HG03521 (cell line): ENCODE results near the gene ESRRA.

ENCODE experiments used
- ATAC-seq: cut with Tn5 transposase; IDR thresholded peaks from one replicate; pipeline ENCODE4 v1.9.1; 2021; ENCODE audit warnings: mild to moderate bottlenecking, moderate library complexity; ENCODE audit not compliant: unreplicated experiment

Gene ESRRA

GRCh38 chr11:64269540-64270220, 35.6 kb upstream of the ESRRA start:
- peak; percentile 58 for ATAC-seq

GRCh38 chr11:64275031-64275800, 30.1 kb upstream of the ESRRA start:
- ATAC-seq: no peak

DNA sequence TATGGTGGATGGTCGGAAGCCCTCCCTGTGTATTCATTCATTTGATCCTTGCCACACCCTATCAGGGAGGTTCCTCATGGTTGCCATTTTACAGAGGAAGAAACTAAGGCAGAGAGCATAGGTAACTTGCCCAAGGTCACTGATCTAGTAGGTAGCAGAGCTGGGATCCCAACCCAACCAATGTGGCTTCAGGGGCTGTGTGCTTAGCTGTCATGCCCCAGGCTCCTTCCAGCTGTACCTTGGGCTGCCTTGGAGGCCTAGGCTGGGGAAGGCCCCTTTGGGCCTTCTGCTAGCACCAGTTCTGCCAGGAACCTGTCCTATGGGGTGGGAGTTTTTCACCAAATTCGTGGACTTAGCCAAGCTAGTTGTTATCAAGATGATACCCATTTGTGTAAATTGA, 29.5 kb upstream of the ESRRA start:
- no peak for ATAC-seq

- no peak for ATAC-seq
Observed at GRCh38 chr11:64276653-64277431, 28.5 kb upstream of the ESRRA start.

DNA sequence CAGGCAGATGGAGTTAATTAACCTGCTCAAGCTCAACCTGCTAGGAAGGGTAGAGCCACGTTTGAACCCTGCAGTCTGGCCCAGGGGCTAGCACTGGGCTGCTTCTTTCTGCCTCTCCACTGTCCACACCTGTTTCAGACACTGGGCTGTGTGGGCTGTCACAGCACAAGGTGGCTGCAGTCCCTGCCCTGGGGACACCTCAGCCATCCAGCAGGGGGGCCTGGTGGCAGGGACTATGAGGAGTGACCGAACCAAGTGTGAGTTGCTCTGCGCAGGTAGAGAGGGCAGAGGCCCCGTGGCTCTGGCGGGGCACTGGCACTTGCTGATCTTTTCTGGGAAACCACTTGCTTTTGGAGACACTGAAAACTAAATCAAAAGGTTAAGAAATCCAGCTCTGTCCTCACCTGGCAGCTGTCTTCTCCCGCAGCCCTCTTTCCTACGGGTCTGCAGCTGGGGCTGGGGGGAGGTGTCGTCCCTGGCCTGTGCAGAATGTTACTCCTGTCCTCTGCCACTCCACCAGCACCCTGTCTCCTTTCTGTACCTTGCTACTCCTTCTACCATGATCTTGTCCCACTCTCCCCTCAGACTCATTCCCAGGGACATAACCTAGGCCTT, 26.6 kb upstream of the ESRRA start:
- ATAC-seq: no peak

DNA sequence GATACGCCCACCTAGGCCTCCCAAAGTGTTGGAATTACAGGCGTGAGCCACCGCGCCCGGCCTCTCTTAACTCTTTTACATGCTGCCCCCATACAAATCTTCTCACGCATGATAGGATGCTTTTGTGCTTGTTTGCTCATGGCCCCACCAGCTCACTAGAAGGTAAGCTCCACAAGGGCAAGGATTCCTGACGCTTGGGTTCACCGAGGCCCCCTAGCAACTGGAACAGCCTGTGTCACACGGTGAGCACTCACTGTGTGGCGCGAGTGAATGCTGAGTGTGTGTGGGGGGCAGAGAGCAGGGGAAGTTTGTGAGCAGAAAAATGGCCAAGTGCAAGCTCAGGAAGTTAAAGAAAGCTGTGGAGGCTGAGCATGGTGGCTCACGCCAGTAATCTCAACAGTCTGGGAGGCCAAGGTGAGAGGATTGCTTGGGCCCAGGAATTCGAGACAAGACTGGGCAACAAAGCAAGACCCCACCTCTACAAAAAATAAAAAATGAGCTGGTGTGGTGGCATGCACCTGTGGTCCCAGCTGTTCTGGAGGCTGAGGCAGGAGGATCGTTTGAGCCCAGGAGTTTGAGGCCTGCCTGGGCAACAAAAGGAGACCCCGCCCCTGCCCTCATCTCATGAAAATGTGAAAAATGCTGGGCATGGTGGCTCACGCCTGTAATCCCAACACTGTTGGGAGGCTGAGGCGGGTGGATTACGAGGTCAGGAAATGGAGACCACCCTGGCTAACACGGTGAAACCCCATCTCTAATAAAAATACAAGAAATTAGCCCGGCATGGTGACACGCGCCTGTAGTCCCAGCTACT, 23.2 kb upstream of the ESRRA start:
- no peak for ATAC-seq

DNA sequence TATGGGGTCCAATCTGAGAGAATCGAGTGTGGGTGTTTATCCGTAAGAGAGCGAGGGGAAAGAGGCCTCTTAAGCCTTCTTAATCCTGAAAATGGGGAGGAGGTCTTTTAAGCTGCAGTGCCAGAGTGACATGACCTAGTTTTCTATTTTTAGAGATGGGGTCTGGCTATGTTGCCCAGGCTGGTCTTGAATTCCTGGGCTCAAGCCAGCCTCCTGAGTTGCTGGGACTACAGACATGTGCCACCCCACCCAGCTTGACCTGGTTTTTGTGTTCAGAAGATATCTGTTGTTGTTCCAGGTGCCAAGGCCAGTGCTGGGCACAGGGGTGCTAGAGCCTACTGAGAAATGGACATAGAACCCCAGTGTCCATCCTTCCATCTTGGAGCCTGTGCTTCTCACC, 22.2 kb upstream of the ESRRA start:
- no peak for ATAC-seq

- ATAC-seq: peak; percentile 64
Observed at GRCh38 chr11:64284048-64284961, 21.0 kb upstream of the ESRRA start, which contains the start of gene BAD. Gene BAD, minus strand, starts transcription at chr11:64284665. Its CDS starts 297 bp downstream, at chr11:64284368.

DNA sequence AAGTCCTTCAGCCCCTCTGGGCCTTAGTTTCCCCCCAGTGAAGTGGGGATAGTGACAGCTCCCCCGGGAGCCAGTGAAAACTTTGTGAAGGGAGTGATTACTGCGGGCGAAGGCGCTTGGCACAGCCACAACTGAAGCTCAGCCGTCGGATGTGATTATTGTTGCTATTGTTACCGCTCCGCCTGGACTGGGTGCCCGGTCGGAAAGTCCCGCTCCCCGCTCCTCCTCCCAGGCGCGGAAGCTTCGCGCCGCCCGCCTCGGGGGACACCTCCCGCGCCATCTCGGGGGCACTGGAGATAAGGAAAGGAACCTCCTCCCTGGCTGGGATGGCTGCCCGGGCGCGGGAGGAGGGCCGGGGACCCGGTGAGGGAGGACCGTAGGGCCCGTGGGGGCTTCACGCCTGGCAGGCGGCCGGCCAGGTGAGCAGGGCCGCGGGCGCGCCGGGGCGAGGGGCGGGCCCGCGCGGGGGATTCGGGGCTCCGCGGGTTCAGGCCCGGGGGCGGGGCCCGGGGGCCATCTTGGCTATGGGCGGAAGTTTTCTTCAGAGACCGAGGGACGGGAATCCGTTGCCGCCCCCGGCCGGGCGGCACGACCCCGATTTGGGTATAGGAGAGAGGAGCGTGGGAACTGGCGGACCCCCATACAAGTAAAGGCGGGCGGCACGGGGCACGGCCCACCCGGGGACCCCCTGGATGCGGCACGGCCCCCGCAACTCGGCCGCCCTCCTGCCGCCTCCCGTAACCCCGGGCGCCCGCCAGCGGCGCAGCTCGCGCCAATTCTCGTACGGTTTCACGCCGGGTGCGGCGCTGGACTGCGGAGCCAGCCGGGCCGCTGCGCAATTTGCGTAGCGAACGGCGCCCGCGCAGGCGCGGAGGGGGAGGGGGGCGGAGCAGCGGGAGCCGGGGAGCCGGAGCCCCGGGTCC, 20.1 kb upstream of the ESRRA start, which contains the start of gene GPR137:
TSS of gene GPR137 (plus strand) at position 887 of the 923 bp plus-strand sequence. CDS start 677 bp downstream, outside the sequence.
- ATAC-seq: peak; percentile 58

DNA sequence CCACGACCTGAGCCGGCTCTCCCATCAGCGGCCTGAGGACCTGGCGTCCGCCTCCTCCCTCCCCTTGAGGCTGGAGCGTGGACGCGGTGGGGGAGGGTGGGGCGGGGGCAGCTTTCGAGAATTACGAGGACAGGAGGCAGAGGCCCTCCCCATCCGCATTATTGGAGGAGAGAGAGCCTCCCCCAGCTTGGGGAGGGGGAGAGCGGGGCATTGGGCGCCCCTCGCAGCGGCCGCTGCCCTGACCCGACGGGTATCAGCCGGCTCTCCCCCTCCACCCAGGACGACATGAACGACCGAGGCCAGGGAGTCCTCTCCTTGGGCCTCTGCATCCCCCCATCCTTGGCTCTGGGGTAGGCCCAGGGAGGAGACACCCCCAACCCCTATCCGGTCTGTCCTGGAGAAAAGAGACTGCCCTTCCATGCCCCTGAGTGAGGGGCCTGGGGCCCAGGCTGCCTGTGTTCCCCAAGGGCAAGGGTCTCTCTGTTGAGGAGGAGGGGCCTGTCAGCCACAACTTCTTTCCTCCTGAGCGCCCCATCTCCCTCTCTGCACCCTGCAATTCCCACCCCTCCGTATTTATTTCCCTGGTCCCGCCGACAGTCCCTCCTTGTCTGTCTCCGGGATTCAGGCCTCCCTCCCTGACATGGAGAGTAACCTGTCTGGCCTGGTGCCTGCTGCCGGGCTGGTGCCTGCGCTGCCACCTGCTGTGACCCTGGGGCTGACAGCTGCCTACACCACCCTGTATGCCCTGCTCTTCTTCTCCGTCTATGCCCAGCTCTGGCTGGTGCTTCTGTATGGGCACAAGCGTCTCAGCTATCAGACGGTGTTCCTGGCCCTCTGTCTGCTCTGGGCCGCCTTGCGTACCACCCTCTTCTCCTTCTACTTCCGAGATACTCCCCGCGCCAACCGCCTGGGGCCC, 19.2 kb upstream of the ESRRA start:
- ATAC-seq: no peak

DNA sequence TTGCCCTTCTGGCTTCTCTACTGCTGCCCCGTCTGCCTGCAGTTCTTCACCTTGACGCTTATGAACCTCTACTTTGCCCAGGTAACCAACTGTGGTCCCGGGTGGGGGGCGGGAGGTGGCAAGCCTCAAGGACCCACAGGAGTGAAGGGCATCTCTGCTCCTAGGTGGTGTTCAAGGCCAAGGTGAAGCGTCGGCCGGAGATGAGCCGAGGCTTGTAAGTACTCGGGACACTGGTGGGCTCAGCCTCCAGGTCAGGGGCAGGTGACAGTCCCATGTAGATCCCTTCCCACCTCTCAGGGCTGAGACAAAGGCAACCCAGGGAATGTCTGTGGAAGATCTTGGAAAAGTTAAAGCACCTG, 18.5 kb upstream of the ESRRA start:
- no peak for ATAC-seq

- ATAC-seq: no peak
Observed at GRCh38 chr11:64287676-64288352, 17.5 kb upstream of the ESRRA start.

GRCh38 chr11:64288353-64288750, 17.0 kb upstream of the ESRRA start:
- no peak for ATAC-seq

- no peak for ATAC-seq
Observed at GRCh38 chr11:64289002-64289564, 16.2 kb upstream of the ESRRA start.

- ATAC-seq: no peak
Observed at GRCh38 chr11:64290352-64291261, 14.7 kb upstream of the ESRRA start.
